ENCODE data around the gene SYTL3.
"Not testable (repeated sequence)": the region's sequence is repeated elsewhere in the genome, so short reads cannot be mapped to it uniquely, and the experiment has no call there.

SYTL3 gene

GRCh38 chr6:158665332-158665731 lies 15.5 kb downstream of the SYTL3 start:
- no peak for DNase-seq

DNA sequence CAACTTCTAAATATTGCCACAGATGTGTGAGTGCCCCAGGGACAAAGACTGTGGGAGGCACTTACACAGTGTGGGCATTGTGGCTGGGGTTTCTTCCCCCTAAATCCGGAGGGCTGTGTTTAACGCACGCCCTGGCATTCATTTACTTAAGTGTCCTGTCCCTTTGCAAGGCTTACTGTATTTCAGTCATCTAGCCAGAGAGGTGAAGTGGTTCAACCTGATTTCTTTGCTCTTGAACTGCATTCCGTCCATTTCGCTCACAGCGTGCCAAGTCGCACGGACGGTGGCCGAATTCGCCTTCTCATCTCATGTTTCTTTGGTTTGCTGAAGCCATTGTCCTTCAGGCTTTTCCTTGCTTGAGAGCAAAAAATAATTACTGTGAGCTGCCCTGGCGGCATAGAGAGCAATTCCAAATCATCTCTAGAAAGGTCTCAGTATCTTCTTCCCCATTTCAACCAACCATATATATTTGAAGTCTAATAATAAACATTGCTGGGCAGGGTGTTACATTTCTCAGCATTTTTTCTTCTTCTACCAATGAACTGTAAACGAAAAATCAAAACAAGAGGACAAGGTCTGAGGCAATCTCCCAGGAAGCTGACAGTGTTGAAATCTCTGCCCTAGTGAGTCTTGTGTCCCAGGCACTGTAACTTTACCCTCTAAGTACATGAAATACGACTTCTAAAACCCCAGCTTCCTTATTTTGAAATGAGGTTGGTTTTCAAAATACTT lies 16.9 kb downstream of the SYTL3 start:
- no peak for DNase-seq

DNA sequence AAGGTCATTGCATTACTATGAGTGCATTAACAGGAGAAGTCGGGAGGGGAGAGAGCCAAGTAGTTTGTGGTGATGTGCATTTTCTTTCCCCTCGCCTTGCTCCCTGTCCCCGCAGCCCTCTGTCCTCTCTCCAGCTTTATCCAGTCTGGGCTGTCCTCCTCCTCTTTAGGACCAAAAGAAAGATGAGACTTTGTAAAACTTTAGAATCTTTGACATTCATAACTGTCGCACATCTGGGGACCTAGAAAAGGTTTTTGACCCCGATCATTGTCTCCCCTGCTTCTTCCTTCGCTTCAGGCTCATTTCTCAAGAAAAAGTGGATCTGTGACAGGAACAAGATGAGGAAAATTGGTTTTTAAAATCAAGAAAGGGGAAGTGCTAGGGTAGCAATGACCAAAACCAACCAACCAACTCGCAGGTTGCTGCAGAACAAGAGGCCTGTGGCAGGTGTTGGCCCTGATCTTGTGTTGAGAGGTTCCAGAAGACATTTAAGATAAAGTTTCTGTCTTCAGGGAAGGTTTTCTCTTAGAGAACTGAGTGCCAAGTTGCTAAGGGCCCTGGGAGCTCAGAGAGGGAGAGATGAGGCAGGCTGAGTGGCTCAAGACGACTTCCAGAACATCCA lies 17.6 kb downstream of the SYTL3 start:
- DNase-seq = no peak

- no peak for DNase-seq
These were observed 18.9 kb downstream of the SYTL3 start for GRCh38 chr6:158668707-158669103.

- no peak for DNase-seq
These were observed 19.5 kb downstream of the SYTL3 start for GRCh38 chr6:158669145-158670035.

DNA sequence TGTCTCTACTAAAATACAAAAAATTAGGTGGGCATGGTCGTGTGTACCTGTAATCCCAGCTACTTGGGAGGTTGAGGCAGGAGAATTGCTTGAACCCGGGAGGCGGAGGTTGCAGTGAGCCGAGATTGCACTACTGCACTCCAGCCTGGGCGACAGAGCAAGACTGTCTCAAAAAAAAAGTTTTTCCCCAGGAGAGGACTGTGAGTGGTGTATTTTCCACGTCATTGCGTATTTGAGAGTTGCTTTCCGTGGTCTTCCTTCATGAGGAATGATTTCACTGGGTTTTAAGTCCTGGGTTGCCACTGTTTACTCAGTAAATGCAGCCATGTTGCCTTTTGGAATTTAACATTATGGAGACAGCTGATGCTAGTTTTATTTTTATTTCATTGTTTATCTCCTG lies 22.3 kb downstream of the SYTL3 start:
- not testable (repeated sequence) for DNase-seq

DNA sequence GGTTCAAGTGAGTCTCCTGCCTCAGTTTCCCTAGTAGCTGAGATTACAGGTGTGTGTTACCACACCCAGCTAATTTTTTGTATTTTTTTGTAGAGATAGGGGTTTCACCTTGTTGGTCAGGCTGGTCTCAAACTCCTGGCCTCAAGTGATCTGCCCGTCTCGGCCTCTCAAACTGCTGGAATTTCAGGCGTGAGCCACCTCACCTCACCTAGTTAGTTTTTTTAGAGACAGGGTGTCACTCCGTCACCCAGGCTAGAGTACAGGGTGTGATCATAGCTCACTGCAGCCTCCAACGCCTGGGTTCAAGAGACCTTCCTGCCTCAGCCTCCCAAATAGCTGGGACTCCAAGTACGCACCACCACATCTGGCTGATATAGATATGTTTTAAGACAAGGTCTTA lies 22.9 kb downstream of the SYTL3 start:
- no peak for DNase-seq

- DNase-seq = no peak
These were observed 24.7 kb downstream of the SYTL3 start for GRCh38 chr6:158674342-158675131.

- not testable (repeated sequence) for DNase-seq
These were observed 27.2 kb downstream of the SYTL3 start for GRCh38 chr6:158677094-158677493.

GRCh38 chr6:158677906-158678578 lies 28.2 kb downstream of the SYTL3 start:
- no peak for DNase-seq

- no peak for DNase-seq
These were observed 30.2 kb downstream of the SYTL3 start for GRCh38 chr6:158680015-158680414.

DNA sequence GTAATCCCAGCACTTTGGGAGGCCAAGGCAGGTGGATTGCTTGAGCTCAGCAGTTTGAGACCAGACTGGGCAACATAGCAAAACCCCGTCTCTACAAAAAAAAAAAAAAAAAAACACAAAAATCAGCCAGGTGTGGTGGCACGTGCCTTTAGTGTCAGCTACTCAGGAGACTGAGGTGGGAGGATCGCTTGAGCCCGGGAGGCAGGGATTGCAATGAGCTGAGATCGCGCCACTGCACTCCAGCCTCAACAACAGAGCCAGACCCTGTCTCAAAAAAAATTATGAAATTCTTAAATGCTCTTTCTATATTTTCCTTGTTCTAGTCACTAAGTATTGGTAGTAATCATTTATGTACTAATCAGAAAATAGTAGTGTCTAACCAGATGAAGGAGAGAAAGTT lies 30.6 kb downstream of the SYTL3 start:
- DNase-seq = no peak

DNA sequence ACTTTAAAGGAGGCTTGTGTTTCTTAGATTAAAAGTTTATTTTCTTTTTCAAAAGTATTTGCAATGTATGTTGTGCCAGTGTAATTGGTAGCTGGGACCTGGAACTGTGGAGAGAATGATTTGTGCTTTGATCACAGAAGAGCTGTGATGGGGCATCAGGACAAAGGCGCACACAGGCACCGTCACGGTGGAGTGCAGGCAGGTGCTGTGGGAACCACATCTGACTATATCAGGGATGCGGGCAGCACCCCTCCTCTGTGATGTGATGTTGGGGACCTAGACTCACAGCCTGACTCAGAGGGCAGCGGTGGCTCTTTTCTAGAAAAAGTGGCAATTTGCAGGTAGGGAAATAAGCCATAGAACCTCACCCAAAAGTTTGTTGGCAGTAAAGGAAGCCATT lies 34.5 kb downstream of the SYTL3 start:
- no peak for DNase-seq

- no peak for DNase-seq
These were observed 35.0 kb downstream of the SYTL3 start for GRCh38 chr6:158684745-158685324.

DNA sequence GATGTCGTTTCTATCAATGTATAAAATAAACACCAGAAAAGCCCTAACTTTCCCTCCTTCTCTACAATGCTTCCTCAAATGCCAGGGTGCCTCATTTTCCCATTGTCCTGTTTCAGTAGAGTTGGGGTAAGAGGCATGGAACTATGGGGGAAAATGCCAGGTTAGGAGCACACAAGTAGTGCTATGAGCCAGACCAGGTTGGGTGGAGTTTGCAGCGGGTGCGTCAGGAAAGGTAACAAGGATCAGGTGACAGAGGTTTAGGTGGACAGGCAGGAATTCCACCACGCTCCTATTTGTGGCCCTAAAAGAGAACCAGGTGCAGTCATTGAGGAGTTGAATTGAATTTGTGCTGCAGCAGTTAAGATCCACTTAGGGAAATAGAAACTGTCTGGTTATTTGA lies 36.5 kb downstream of the SYTL3 start:
- no peak for DNase-seq

DNA sequence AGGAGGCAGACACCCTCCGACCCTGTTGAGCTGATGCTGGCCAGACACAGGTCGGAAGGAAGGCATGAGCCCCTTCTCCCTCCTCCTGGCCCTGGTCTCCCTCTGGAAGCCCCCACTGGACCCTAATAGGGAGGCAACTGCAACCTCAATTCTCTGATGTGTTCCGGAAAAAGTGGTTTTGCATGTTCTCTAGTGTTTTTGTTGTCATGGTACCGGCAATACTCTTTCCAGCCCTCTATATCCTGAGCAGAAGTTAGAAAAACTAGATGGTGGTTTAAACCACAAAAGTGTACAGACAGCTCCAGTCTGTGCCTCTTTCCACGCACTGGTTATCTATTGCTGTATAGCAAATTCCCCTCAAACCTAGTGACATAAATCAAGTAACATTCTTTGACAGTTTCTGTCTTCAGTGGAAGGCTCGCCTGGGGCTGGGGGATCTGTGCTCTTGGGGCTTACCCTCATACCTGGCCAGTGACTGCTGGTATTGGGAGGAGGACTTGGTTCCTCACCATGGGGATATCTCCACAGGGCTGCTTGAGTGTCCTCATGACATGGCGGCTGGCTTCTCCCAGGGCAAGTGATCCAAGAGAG lies 37.0 kb downstream of the SYTL3 start:
- DNase-seq = peak; percentile 19 to 29

DNA sequence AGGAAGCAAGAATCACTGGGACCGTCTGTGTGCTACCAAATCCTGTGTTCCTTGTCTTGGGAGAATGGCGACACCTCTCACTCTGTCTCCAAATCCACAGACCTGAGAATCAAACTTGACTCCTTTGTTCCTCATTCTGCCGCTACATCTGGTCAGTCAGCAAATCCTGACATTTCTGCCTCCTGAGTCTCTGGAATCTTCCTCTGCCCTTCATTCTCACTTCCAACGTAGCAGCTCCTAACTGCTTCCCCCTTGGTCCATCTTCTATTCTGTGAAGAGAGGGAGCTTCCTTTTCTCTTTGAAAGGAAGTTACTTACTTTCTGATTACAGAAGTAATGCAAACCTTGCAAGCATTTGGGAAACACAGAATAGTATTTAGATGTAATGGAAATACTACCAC lies 37.7 kb downstream of the SYTL3 start:
- DNase-seq = no peak

GRCh38 chr6:158688860-158689259 lies 39.0 kb downstream of the SYTL3 start:
- DNase-seq = no peak

GRCh38 chr6:158694913-158695312 lies 45.1 kb downstream of the SYTL3 start:
- no peak for DNase-seq

DNA sequence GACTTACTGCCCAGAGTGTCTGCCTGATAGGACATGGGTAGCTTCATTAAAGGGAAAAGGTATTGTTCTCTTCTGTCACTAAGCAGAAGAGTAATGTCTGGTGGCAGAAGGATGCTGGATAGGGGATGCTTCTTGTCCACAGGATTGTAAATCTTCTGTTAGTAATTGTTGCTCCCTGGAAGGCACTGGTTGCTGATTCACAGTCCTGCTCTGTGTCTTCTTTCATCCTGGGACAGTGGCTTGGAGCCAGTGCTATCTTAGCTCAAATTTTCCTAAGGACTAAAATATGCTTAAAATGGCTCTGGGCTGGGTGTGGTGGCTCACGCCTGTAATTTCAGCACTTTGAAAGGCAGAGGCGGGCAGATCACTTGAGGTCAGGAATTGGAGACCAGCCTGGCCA lies 48.0 kb downstream of the SYTL3 start:
- no peak for DNase-seq

DNA sequence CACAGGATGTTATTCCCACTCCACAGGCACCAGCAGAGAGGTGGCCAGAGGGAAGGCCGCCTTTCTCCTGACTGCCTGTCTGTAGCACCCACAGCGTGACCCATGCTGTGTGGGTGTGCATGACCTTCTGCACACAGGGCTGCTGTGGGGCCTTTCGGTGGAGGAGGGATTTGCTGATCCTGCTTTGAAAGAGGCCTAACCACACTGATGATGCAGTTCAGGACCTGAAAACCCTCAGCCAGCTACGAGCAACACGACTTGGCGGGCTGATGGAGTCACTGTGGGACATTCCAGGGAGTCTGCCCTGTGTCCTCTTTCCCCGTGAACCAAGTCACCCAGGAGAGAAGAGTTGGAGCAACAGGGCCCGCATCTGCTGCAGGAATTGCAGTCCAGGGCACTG lies 49.1 kb downstream of the SYTL3 start:
- DNase-seq = no peak

DNA sequence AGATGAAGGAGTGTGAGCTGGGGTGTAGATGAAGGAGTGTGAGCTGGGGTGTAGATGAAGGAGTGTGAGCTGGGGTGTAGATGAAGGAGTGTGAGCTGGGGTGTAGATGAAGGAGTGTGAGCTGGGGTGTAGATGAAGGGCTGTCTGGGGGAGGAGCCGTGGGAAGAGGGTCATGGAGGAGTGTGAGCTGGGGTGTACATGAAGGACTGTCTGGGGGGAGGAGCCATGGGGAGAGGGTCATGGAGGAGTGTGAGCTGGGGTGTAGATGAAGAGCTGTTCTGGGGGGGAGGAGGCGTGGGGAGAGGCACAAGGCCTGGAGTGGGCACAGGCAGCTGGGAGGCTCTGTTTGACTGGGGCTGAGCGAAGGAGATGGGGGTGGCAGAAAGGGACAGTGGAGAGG lies 51.4 kb downstream of the SYTL3 start:
- DNase-seq = not testable (repeated sequence)
